Effector memory CD8-positive, alpha-beta T cell (primary cell): ENCODE measurements around the gene HIPK4.
"Not testable (repeated sequence)": the region's sequence is repeated elsewhere in the genome, so short reads cannot be mapped to it uniquely, and the experiment has no call there.

Source experiments
- ATAC-seq: fragments of 150-1000 bp; cut with Tn5 transposase; replicated peaks from 2 replicates; pipeline ENCODE4 v1.10.0; 2021; ENCODE audit warnings: mild to moderate bottlenecking, moderate library complexity
- DNase-seq, 3 experiments: peaks; one replicate each; pipeline ENCODE4 v3.0.0; 2021
- H3K27ac Mint-ChIP-seq, 2 donors: one replicate each; pipeline ENCODE4 v1.8.0; 2022; ENCODE audit warnings: mild to moderate bottlenecking in 2 of 2, mixed read lengths in 2 of 2, moderate library complexity in 2 of 2
- H3K27me3 Mint-ChIP-seq, 2 donors: one replicate each; pipeline ENCODE4 v1.8.0; 2022; ENCODE audit warnings: mixed read lengths in 2 of 2
- H3K36me3 Mint-ChIP-seq: one replicate; pipeline ENCODE4 v1.8.0; 2022; ENCODE audit warnings: mild to moderate bottlenecking, moderate library complexity, mixed read lengths; ENCODE audit not compliant: insufficient read depth
- H3K4me1 Mint-ChIP-seq, 2 donors: one replicate each; pipeline ENCODE4 v1.8.0; 2022; ENCODE audit warnings: low read depth in 2 of 2, mixed read lengths in 2 of 2
- H3K4me3 Mint-ChIP-seq, 2 donors: one replicate each; pipeline ENCODE4 v1.8.0; 2022; ENCODE audit warnings: mild to moderate bottlenecking in 2 of 2, mixed read lengths in 2 of 2, moderate library complexity in 2 of 2
- H3K9me3 Mint-ChIP-seq, 2 donors: one replicate each; pipeline ENCODE4 v1.8.0; 2022; ENCODE audit warnings: mixed read lengths in 2 of 2

HIPK4 gene

DNA sequence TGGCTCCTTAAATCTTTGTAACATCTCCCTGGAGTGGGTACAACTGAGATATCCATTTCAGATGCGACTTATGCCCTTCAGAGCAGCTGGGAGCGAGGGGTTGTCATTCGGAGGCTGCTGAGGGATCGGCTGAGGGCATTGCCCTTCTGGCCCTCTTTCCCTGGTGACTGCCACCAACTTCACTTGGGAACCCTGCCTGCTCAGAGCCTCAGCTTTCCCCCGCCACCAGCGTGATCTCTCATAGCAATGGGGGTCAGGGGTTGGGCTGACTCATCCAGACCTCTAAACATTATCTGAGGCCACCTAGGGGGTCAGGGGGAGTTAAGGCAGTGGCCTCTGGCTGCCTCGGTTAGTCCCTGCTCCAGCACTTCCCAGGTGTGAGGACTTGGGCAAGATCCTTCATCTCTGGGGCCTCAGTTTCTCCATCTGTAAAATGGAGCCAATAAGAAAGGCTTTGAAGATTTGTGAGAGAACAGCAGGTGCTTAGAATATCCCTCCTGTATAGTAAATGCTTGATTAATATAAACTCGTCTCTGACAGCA is 22.0 kb upstream of the HIPK4 start:
- H3K36me3 Mint-ChIP-seq, result peaks cover 3% of the 10 kb centered on the region
- H3K9me3 Mint-ChIP-seq, result no peaks in the 10 kb centered on the region
- ATAC-seq, result no peak
- no peak for DNase-seq
- H3K4me3 Mint-ChIP-seq, result no peak overlapping the region
- peaks cover 3 to 14% of the 10 kb centered on the region in 2 donors for H3K4me1 Mint-ChIP-seq
- no peak overlapping the region for H3K27ac Mint-ChIP-seq
- peaks cover 0 to 12% of the 10 kb centered on the region in 2 donors for H3K27me3 Mint-ChIP-seq

DNA sequence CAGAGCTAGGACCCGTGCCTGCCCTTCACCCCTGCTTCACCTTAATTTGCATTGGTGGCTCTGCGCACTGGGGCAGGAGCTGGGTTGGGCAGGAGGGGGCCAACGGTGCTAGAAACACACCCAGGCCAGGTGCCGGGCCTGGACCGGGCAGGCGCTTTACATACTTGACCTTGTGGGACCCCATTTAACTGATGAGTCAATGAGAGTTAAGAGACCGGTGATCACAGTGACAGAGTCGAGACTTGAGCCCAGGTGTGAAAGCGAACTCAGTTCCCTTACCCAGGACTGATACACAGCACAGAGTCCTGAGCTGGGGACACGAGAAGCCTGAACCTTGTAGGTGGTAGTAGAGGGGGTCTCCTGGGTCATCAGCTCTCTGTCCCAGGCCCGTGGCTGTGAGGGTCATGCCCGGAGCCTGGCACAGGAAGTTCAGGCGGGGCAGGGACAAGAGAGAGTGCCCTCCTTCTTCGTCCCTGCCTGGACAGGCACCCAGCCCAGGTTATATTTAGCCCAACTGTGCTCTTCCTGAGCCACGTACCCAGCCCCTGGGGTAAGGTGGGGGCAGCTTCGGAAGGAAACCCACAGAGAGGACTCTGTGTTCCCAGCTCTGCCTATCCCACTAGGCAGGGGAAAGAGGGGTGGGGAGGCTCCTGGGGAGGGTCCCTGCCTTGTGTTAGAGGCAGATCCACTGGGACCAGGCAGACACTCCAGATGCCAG is 21.3 kb upstream of the HIPK4 start:
- Mint-ChIP-seq H3K27ac (no peak overlapping the region), H3K4me3 (no peak overlapping the region), H3K4me1 (peaks cover 0 to 11% of the 10 kb centered on the region in 2 donors), H3K27me3 (peaks cover 0 to 12% of the 10 kb centered on the region in 2 donors), H3K36me3 (peaks cover 3% of the 10 kb centered on the region), H3K9me3 (no peaks in the 10 kb centered on the region)
- DNase-seq (no peak), ATAC-seq (no peak)

DNA sequence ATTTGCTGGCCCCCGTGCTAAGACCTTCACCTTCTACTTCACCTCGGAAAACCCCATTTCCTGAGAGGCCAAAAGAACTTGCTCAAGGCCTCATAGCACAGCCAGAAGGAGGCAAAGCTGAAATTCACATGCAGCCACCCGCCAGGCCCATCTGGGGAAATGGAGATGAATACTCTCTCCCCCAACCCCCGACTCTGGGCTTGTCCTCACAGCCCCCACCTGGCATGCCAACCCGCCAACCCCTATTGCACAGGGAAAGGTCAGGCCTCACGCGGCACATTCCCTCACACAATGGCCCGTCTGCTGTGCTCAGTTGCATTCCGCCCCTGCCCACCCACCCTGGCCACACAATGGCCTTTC is 20.0 kb upstream of the HIPK4 start:
- ATAC-seq (no peak), DNase-seq (no peak)
- Mint-ChIP-seq H3K36me3 (peaks cover 3% of the 10 kb centered on the region), H3K27me3 (peaks cover 0 to 12% of the 10 kb centered on the region in 2 donors), H3K27ac (no peak overlapping the region), H3K4me1 (peaks cover 0 to 7% of the 10 kb centered on the region in 2 donors), H3K4me3 (no peak overlapping the region), H3K9me3 (no peaks in the 10 kb centered on the region)

DNA sequence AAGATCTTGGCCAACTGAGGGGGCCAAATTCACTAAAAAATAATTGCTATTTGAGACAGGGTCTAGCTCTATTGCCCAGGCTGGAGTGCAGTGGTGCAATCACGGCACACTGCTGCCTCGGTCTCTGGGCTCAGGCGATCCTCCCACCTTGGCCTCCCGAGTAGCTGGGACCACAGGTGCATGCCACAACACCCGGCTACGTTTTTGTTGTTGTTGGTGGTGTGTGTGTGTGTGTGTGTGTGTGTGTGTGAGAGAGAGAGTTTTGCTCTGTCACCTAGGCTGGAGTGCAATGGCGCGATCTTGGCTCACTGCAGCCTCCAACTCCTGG is 18.6 kb upstream of the HIPK4 start:
- Mint-ChIP-seq H3K4me1 (peaks cover 8 to 10% of the 10 kb centered on the region in 2 donors), H3K27me3 (peaks cover 0 to 12% of the 10 kb centered on the region in 2 donors)
- not testable (repeated sequence) for DNase-seq, H3K9me3 Mint-ChIP-seq, H3K4me3 Mint-ChIP-seq, H3K36me3 Mint-ChIP-seq, ATAC-seq, H3K27ac Mint-ChIP-seq

DNA sequence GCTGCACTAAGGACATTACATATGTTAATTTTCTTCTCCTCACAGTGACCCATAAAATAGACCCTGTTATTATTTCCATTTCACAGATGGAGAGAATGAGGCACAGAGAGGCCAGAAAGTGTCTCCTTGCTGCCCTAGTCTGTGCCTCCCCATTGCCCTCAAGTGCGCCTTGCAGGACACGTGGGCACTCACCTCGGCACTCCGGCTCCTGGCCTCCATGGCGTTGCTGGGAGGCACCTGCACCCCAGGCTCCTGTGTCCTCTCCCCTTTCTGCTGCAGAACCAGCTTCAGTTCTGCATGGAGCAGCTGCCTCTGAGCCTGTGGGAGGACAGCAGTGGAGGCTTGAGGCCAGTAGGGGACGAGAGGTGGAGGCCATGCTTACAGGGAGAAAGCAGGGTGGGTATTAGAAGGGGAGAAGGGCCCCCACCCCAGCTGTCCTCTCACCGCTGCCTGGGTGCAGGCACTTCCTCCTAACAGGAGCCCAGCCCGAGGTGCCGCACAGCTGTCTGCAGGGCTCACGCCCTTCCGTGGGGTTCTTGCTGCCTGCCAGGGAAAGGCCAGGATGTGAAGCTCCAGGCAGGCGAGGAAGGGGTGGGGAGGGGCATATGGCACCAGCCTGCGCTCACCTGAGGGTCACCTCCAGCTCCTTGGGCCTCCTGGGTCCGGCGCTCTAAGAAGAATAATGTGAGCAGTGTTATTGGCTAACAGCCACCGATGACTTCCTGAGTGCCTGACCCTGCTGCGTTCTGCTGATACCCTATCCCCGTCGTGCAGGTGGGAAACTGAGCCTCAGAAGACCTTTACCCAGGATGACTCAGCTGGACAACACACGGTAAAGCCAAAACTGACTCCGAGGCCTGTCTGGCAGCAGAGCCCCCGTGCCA is 18.0 kb upstream of the HIPK4 start:
- H3K4me1 Mint-ChIP-seq, result peaks cover 13 to 14% of the 10 kb centered on the region in 2 donors
- H3K9me3 Mint-ChIP-seq, result no peaks in the 10 kb centered on the region
- no peak for ATAC-seq
- no peak for DNase-seq
- H3K27me3 Mint-ChIP-seq, result peaks cover 0 to 12% of the 10 kb centered on the region in 2 donors
- peaks cover 3% of the 10 kb centered on the region for H3K36me3 Mint-ChIP-seq
- peak overlapping the region in 1 of 2 donors; percentile 90 for H3K27ac Mint-ChIP-seq
- H3K4me3 Mint-ChIP-seq, result peak overlapping the region; percentile 4 to 25

DNA sequence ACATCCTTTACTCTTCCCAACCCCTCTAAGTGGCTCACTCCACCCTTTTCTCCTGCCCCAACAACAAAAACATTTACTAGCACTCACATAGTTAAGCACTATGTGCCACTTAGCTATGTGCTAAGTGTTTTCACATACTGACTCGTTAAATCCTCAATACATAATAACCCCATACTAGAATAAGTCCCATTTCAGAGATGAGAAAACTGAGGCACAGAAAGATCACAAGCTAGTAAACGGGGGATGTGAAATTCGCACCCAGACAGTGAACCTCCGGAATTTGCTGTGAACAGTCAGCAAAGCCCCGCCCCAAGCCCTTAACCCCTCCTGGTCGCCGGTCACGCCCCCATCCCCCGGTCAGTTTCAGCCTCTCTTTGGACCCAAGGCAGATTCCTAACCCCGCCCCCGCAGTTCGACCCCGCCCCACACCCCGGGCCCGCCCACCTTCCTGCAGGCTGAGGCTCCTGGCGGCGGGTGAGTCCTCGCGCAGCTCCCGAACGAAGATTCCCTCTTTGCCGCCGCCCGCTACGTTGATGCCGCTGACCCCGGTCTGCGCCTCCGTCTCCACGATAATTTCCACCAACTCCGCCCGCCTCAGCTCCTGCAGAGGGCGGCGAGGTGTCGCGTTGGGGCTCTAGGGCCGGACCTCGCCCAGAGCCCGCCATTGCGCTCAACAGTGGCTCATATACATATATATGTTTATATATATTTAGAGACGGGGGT is 13.4 kb upstream of the HIPK4 start:
- Mint-ChIP-seq H3K4me3 (peak overlapping the region; percentile 70 to 88), H3K36me3 (no peaks in the 10 kb centered on the region), H3K4me1 (peaks cover 18 to 19% of the 10 kb centered on the region in 2 donors), H3K27ac (peak overlapping the region; percentile 46 to 91), H3K27me3 (peaks cover 0 to 8% of the 10 kb centered on the region in 2 donors), H3K9me3 (no peaks in the 10 kb centered on the region)
- DNase-seq (peak; percentile 66 to 73 (median 66)), ATAC-seq (peak; percentile 66)

DNA sequence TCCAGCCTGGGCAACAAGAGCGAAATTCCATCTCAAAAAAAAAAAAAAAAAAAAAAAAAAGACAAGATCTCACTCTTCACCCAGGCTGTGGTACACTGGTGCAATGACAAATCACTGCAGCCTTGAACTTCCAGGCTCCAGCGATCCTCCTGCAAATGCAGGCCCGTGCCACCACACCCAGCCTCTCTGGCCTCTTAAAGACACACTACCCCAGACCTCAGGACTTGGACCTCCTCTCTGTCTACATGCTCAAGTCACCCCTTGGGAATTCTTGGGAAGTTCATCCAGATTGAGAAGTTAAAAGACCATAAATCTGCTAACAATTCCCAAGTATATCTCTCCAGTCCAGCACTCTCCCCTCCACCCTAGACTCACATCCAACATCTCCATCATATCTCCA is 10.6 kb upstream of the HIPK4 start:
- no peak overlapping the region for H3K4me3 Mint-ChIP-seq

DNA sequence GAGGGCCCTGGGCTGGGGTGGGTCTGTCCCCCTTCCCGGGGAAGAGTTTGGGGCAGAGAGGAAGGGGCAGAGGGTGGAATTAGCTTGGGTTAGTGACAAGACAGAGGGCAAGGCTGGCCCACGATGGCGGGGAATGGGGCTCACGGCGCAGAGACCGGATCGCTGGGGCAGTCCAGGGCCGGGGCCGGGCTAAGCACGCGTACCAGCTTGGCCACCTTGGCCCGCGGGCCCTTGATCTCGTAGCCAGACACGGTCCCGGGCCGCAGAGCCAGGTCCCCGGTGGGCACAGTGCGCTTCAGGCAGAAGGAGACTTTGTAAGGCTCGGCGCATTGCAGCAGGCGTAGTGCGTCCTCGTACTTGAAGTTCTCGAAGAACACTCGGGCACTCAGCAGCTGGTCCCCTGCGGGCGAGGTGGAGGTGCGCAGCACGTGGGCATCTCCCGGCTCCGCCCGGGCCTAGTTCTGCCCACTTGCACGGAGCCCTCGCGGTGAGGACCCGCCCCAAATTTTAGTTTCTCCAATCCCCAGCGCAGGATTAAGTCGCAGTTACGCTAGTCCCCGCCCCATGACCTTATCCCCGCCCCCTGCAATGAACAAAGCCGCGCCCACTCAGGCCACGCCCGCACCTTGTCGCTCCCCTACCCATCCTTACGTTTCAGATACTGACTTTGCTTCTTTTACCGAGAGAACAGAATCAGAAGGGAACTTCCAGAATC is 8.6 kb upstream of the HIPK4 start:
- H3K27me3 Mint-ChIP-seq, result peaks cover 0 to 8% of the 10 kb centered on the region in 2 donors
- peak overlapping the region in 1 of 2 donors; percentile 42 for H3K27ac Mint-ChIP-seq
- peaks cover 9 to 10% of the 10 kb centered on the region in 2 donors for H3K4me1 Mint-ChIP-seq
- H3K36me3 Mint-ChIP-seq, result no peaks in the 10 kb centered on the region
- DNase-seq, result no peak
- no peaks in the 10 kb centered on the region for H3K9me3 Mint-ChIP-seq
- H3K4me3 Mint-ChIP-seq, result no peak overlapping the region
- ATAC-seq, result peak; percentile 53

More for the DNA sequence above, 10.6 kb upstream of the HIPK4 start:
- Mint-ChIP-seq H3K36me3 (no peaks in the 10 kb centered on the region), H3K9me3 (no peaks in the 10 kb centered on the region), H3K4me1 (peaks cover 14 to 18% of the 10 kb centered on the region in 2 donors), H3K27me3 (peaks cover 0 to 8% of the 10 kb centered on the region in 2 donors), H3K27ac (no peak overlapping the region)
- ATAC-seq (no peak), DNase-seq (no peak)

DNA sequence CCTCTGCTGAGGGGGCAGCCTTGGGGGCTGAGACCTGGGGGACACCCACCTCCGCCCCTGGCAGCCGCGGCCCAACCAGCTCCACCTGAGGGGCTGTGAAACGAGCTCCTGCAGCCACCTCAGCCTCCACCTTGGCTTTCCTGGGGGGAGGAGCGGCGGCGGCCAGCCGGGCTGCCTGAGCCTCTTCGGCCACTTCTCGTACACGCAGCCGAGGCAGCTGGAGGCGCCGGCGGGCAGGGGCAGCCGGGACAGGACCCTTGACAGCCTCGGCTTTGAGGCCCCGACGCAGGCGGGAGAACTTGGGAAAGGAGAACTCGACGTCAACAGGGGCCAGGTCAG is 7.6 kb upstream of the HIPK4 start:
- no peaks in the 10 kb centered on the region for H3K9me3 Mint-ChIP-seq
- DNase-seq (no peak), ATAC-seq (no peak)
- H3K36me3 Mint-ChIP-seq, result no peaks in the 10 kb centered on the region
- H3K27ac Mint-ChIP-seq, result no peak overlapping the region
- no peak overlapping the region for H3K4me3 Mint-ChIP-seq
- peaks cover 0 to 8% of the 10 kb centered on the region in 2 donors for H3K27me3 Mint-ChIP-seq
- peaks cover 4 to 6% of the 10 kb centered on the region in 2 donors for H3K4me1 Mint-ChIP-seq

DNA sequence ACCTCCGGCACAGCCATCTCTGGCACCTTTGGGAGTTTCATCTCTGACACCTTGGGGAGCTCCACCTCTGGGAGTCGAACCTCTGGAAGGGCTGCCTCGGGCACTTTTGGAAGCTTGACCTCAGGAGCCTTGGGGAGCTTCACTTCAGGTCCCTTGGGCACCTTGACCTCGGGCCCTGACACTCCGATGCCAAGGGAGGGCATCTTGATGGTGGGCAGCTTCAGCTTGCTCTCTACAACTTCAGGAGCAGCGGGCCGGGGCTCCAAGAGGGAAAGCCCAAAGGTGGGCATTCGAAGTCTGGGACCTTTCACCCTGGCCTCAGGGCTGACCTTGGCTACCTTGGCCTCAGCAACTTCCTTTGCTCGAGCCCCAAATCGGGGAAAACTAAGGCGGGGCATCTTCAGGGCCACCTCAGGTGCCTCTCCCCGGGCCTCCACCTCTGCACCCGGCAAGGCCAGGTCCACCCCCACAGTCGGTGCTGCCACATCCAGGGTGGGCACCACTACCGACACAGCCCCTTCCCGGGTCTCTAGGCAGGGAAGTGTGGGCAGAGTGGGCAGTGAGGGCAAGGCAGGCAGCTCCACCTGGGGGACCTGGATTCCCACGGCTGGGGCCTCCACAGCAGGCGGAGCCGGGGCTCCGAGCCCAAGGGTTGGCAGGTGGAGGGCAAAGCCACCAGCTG is 7.0 kb upstream of the HIPK4 start:
- ATAC-seq (no peak), DNase-seq (no peak)
- Mint-ChIP-seq H3K4me1 (peaks cover 4 to 6% of the 10 kb centered on the region in 2 donors), H3K27me3 (peaks cover 0 to 8% of the 10 kb centered on the region in 2 donors), H3K4me3 (no peak overlapping the region), H3K9me3 (no peaks in the 10 kb centered on the region), H3K36me3 (no peaks in the 10 kb centered on the region), H3K27ac (no peak overlapping the region)

DNA sequence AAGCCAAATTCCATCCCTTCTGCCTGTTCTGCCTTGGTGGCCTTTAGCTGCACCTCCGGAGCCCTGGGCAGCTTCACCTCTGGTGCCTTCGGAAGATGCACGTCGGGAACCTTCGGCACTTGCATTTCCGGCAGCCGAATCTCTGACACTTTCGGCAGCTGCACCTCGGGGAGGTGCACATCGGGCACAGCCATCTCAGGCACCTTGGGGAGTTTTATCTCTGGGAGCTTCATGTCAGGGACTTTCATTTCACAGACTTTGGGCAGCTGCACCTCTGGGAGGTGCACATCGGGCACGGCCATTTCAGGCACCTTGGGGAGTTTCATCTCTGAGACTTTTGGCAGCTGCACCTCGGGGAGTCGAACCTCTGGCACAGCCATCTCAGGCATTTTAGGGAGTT is 6.0 kb upstream of the HIPK4 start:
- Mint-ChIP-seq H3K4me3 (no peak overlapping the region), H3K27ac (no peak overlapping the region), H3K36me3 (no peaks in the 10 kb centered on the region), H3K4me1 (peaks cover 4 to 6% of the 10 kb centered on the region in 2 donors), H3K9me3 (no peaks in the 10 kb centered on the region), H3K27me3 (peaks cover 0 to 8% of the 10 kb centered on the region in 2 donors)
- ATAC-seq, result no peak
- no peak for DNase-seq

DNA sequence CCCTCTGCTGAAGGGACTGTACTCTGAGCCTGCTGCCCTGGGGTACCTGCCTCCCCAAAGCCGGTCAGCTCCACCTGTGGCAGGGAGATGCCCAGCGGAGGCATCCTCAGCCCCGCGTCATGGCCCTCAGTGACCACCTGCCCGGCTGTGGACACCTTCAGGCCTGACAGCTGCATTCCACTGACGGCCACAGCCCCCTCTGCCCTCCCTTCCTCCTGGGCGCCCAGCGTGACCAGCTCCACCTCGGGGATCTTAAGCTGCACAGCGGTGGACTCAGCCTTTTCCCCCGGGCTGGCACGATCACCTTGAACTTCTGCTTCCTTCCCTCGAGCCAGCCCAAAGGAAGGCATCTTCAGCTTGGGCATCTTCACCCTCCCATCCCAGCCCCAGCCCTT is 4.8 kb upstream of the HIPK4 start:
- no peak overlapping the region for H3K27ac Mint-ChIP-seq
- H3K4me3 Mint-ChIP-seq, result no peak overlapping the region
- H3K4me1 Mint-ChIP-seq, result peaks cover 6% of the 10 kb centered on the region in 2 donors
- no peaks in the 10 kb centered on the region for H3K9me3 Mint-ChIP-seq
- ATAC-seq, result no peak
- H3K36me3 Mint-ChIP-seq, result no peaks in the 10 kb centered on the region
- DNase-seq, result no peak
- peaks cover 0 to 16% of the 10 kb centered on the region in 2 donors for H3K27me3 Mint-ChIP-seq
